ENCODE data around the gene TPRG1L.

DNA sequence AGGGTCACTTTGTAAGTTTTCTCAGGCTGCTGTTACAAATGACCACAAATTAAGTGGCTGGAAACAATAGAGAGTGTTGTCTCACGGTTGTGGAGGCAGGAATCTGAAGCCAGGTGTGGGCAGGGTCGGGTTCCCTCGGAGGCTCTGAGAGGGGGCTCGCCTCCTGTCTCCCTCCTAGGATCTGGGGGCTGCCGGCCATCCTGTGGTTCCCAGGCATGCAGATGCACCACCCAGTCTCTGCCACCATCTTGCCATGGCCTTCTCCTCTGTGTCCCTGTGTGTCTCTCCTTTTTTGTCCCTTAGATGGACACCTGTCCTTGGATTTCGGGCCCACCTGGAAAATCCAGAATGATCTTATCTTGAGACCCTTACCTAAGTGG, 32.3 kb downstream of the TPRG1L start:
- TF ChIP-seq ZNF629 (tag by site-specific recombination; IDR thresholded peaks at IDR 0.05): no peak
- TF ChIP-seq, protein P1, sequence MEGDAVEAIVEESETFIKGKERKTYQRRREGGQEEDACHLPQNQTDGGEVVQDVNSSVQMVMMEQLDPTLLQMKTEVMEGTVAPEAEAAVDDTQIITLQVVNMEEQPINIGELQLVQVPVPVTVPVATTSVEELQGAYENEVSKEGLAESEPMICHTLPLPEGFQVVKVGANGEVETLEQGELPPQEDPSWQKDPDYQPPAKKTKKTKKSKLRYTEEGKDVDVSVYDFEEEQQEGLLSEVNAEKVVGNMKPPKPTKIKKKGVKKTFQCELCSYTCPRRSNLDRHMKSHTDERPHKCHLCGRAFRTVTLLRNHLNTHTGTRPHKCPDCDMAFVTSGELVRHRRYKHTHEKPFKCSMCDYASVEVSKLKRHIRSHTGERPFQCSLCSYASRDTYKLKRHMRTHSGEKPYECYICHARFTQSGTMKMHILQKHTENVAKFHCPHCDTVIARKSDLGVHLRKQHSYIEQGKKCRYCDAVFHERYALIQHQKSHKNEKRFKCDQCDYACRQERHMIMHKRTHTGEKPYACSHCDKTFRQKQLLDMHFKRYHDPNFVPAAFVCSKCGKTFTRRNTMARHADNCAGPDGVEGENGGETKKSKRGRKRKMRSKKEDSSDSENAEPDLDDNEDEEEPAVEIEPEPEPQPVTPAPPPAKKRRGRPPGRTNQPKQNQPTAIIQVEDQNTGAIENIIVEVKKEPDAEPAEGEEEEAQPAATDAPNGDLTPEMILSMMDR (tag by site-specific recombination; IDR thresholded peaks at IDR 0.05): no peak
- TF ChIP-seq, protein P2, sequence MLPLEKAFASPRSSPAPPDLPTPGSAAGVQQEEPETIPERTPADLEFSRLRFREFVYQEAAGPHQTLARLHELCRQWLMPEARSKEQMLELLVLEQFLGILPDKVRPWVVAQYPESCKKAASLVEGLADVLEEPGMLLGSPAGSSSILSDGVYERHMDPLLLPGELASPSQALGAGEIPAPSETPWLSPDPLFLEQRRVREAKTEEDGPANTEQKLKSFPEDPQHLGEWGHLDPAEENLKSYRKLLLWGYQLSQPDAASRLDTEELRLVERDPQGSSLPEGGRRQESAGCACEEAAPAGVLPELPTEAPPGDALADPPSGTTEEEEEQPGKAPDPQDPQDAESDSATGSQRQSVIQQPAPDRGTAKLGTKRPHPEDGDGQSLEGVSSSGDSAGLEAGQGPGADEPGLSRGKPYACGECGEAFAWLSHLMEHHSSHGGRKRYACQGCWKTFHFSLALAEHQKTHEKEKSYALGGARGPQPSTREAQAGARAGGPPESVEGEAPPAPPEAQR (tag by site-specific recombination; IDR thresholded peaks at IDR 0.05): no peak
